GM18498 (cell line): ENCODE data around the gene DLD.
"Not testable (repeated sequence)": the region's sequence is repeated elsewhere in the genome, so short reads cannot be mapped to it uniquely, and the experiment has no call there.

Experiments
- ATAC-seq: cut with Tn5 transposase; IDR thresholded peaks from one replicate; pipeline ENCODE4 v1.9.1; 2021; ENCODE audit warnings: mild to moderate bottlenecking, moderate library complexity; ENCODE audit not compliant: unreplicated experiment

DLD gene

GRCh38 chr7:107874111-107874510, 16.9 kb upstream of the DLD start:
- ATAC-seq = no peak

GRCh38 chr7:107874605-107875446, 16.2 kb upstream of the DLD start:
- ATAC-seq = peak; percentile 66

GRCh38 chr7:107876916-107877315, 14.1 kb upstream of the DLD start:
- ATAC-seq = no peak

GRCh38 chr7:107877731-107878382, 13.1 kb upstream of the DLD start:
- no peak for ATAC-seq

- ATAC-seq = no peak
These were observed 12.3 kb upstream of the DLD start for GRCh38 chr7:107878636-107879035.

GRCh38 chr7:107879400-107880035, 11.5 kb upstream of the DLD start:
- peak; percentile 75 for ATAC-seq

GRCh38 chr7:107882766-107883165, 8.2 kb upstream of the DLD start:
- ATAC-seq = no peak

GRCh38 chr7:107884066-107884818, 6.7 kb upstream of the DLD start:
- no peak for ATAC-seq

GRCh38 chr7:107887827-107888226, 3.2 kb upstream of the DLD start:
- not testable (repeated sequence) for ATAC-seq

GRCh38 chr7:107889992-107890391, 991 bp upstream of the DLD start:
- ATAC-seq = no peak

- ATAC-seq = peak; percentile 15
These were observed 456 bp upstream of the DLD start for GRCh38 chr7:107890493-107890961.

GRCh38 chr7:107891636-107892366, 818 bp downstream of the DLD start:
- peak; percentile 21 for ATAC-seq

GRCh38 chr7:107892367-107892741, 1.4 kb downstream of the DLD start:
- not testable (repeated sequence) for ATAC-seq

GRCh38 chr7:107898997-107899594, 8.1 kb downstream of the DLD start:
- ATAC-seq = no peak

GRCh38 chr7:107900496-107901015, 9.6 kb downstream of the DLD start:
- ATAC-seq = no peak

GRCh38 chr7:107902381-107902780, 11.4 kb downstream of the DLD start:
- no peak for ATAC-seq

GRCh38 chr7:107907790-107908189, 16.8 kb downstream of the DLD start:
- ATAC-seq = no peak

GRCh38 chr7:107909445-107909844, 18.5 kb downstream of the DLD start:
- no peak for ATAC-seq

GRCh38 chr7:107911981-107912380, 21.0 kb downstream of the DLD start:
- no peak for ATAC-seq

- ATAC-seq = no peak
These were observed 22.9 kb downstream of the DLD start for GRCh38 chr7:107913851-107914250.
